Measurements from ENCODE around the gene MYRFL.
"Not testable (repeated sequence)": the region's sequence is repeated elsewhere in the genome, so short reads cannot be mapped to it uniquely, and the experiment has no call there.

Gene MYRFL

GRCh38 chr12:69844416-69844815, 19.4 kb downstream of the MYRFL start:
- no peak for DNase-seq

- no peak for DNase-seq
These were observed 19.8 kb downstream of the MYRFL start for GRCh38 chr12:69844836-69845235.

- DNase-seq = no peak
These were observed 21.9 kb downstream of the MYRFL start for GRCh38 chr12:69846976-69847375.

GRCh38 chr12:69851976-69852375, 26.9 kb downstream of the MYRFL start:
- DNase-seq = no peak

GRCh38 chr12:69853176-69853961, 28.3 kb downstream of the MYRFL start:
- not testable (repeated sequence) for DNase-seq

- no peak for DNase-seq
These were observed 41.7 kb downstream of the MYRFL start for GRCh38 chr12:69866698-69867097.

- DNase-seq = no peak
These were observed 43.7 kb downstream of the MYRFL start for GRCh38 chr12:69868695-69869094.

- no peak for DNase-seq
These were observed 47.8 kb downstream of the MYRFL start for GRCh38 chr12:69872804-69873203.

GRCh38 chr12:69873429-69873828, 48.4 kb downstream of the MYRFL start:
- DNase-seq = no peak

- DNase-seq = no peak
These were observed 49.6 kb downstream of the MYRFL start for GRCh38 chr12:69874606-69875005.

GRCh38 chr12:69875416-69875935, 50.4 kb downstream of the MYRFL start:
- DNase-seq = no peak

- DNase-seq = peak; percentile 99
These were observed 54.3 kb downstream of the MYRFL start for GRCh38 chr12:69879007-69879960.

- no peak for DNase-seq
These were observed 55.5 kb downstream of the MYRFL start for GRCh38 chr12:69880571-69880970.

GRCh38 chr12:69881771-69882170, 56.7 kb downstream of the MYRFL start:
- no peak for DNase-seq

- no peak for DNase-seq
These were observed 59.4 kb downstream of the MYRFL start for GRCh38 chr12:69884386-69884785.

GRCh38 chr12:69885658-69886057, 60.6 kb downstream of the MYRFL start:
- no peak for DNase-seq

GRCh38 chr12:69886109-69886508, 61.1 kb downstream of the MYRFL start:
- no peak for DNase-seq

GRCh38 chr12:69886715-69887114, 61.7 kb downstream of the MYRFL start:
- no peak for DNase-seq

GRCh38 chr12:69888901-69889300, 63.9 kb downstream of the MYRFL start:
- DNase-seq = no peak

- no peak for DNase-seq
These were observed 69.9 kb downstream of the MYRFL start for GRCh38 chr12:69894800-69895383.

- no peak for DNase-seq
These were observed 71.8 kb downstream of the MYRFL start for GRCh38 chr12:69896653-69897381.

GRCh38 chr12:69897744-69898143, 72.7 kb downstream of the MYRFL start:
- DNase-seq = peak; percentile 98

GRCh38 chr12:69898236-69898635, 73.2 kb downstream of the MYRFL start:
- no peak for DNase-seq

All from GOT3 (cell line).